ENCODE data around the gene ABHD15.
A peak's percentile ranks its signal among the peaks of the same experiment; 100 is the strongest.

ABHD15 gene

DNA sequence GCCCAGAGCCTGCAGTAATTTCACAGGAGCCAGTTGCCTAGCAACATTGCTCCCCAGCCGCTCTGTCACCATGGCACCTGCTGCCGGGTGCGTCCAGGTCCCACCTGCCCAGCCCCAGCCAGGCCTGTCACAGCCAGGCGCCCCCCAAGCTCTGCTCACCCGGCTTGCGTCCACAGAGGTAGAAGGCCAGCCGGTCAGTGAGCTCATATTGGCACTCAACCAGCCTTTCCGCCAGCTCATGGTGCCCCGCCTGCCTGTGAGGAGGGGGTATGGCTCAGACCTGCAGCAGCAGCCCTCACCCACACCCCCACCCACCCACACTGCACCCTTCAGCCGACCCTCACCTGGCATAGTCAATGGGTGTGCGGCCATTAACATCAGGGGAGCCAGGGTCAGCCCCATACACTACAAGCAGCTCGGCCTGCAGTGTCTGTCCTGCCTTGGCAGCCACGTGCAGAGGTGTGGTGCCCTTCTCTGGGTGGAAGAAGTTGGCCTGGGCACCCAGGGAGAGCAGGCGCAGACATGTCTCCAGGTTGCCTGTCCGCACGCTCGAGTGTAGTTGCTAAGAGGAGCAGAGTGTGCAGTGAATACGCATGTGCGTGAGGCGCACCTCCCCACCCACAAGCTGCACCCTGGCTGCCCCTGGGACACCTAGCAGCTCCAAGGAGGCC lies 14.9 kb upstream of the ABHD15 start:
- DNase-seq: no peak

DNA sequence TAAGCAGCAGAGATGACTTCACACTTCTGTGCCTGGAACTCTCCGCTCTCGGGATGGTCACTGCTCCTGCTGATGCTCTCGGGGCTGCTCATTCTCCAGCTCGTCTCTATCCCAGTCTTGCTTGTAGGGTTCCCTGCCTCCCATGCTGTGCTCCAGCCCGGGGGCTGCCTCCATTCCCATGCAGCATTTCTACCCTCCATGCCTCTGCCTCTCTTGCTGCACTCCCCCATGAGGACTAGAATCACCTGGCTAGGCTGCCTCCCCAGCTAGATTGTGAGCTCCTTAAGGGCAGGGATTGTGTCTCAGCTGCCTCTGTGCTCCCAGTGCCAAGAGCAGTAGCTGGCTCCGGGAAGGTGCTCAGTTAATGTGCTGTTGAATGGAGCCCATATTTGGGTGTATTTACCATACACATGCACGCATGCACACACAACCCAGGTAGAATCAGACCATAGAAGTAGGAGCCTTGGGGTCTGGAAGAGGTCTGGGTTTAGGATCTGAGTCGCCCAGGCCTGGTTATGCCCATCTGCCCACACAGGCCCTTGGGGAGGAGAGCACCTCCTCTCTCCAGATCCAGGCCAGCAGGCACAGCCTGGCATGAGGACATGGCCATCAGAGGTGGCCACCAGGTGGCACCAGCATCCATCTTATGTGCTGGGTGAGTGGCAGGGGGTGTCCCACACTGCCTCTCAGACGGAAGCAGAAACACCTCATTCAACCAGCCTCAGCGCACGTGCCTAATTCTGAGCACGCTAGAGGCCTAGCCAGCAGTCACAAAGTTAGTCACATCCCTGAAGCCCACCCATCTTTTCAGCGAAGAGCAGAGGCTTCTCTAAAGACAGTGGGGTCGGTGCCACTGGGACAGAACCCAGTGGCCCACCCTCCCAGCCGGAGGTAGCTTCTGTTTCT lies 13.3 kb upstream of the ABHD15 start:
- DNase-seq: peak; percentile 92 to 94

DNA sequence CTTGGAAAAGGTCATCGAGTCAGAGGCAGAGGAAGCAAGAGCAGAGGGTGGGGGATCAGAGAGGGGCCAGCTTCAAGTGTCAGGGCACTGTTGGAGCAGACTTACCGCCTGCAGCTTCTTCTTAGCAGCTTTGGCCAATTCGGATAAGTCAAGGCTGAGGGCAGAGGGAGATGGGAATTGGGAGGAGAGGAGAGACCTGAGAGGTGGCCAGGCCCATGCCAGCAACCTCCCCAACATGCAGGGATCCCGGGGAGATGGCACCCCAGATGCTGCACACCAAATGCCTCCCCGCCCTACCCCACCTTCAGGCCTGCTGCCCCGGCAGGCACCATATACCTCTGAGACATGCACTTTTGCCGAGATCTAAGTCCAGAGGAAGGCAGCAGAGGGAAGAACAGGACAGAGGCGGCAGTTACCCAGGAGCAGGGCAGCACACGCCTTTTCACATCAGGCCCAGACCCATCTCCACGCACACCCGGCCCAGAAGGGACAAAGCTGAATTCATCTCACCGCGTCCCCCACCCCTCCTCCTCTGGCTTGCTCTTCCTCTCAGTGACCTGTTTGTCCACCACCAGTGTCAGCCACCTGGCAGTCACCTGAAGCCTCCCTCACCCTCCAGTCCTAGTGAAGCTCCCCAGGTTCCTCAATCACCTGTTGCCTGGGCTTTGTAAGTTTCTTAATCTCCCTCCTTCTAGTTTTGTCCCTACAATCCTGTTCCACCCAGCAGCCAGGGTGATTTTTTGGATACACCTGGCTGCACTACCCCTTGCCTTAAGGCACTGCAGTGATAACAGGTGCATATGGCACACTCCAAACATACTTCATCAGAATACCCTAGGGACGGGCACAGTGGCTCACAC lies 12.0 kb upstream of the ABHD15 start:
- no peak for DNase-seq

DNA sequence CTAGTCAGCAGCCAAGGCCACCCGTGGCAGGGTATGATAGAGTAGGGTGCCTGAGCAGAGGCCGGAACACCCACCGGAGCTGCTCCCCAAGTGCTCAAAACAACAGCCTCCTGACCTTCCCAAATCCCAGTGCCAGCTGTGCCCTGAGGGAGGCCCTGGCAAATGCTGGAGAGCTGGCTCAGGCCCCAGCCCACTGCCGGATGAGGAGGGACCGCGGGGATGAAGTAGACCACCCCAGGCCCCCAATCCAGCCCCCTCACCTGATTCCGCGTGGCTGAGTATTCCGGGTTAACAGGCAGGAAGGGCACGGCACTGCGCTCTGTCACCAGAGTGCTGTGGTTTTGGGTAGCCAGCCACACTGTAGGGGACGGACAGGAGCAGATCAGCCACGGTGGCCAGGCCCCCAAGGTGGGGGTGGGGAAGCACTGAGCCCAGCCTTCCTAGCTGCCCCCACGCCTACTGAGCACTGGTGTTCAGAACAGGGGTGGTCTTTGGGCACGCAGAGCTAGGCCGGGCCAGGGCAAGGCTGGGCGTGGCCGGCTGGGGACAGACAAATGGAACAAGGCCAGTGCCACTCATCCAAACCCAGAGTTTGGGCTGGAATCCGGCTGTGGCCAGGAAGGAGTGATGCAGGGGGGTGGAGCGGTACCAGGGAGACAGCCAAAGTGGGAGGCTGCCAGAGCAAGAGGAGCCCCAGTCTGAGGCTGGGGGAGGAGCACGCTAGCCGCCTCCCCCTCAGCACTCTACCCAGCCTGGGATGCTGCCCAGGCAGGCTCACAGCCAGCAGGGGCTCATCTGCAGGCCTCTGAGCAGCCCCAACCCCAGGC lies 10.8 kb upstream of the ABHD15 start:
- no peak for DNase-seq

DNA sequence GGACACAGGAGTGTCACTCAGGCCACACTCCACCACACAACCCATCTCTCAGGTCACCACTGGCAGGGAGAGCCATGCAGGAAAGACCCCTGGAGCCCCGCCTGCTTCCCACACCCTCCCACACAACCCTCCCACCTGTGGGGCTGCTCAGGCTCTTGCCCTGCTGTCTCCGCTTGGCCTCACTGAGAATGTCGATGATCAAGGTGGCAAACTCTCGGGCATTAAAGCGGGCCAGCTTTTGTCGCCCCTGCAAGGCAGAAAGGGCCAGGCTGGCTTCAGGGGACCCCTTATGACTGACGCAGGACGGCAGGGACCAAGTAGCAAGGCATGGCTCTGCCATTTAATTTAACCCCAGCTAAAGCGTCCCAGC lies 10.1 kb upstream of the ABHD15 start:
- no peak for DNase-seq

DNA sequence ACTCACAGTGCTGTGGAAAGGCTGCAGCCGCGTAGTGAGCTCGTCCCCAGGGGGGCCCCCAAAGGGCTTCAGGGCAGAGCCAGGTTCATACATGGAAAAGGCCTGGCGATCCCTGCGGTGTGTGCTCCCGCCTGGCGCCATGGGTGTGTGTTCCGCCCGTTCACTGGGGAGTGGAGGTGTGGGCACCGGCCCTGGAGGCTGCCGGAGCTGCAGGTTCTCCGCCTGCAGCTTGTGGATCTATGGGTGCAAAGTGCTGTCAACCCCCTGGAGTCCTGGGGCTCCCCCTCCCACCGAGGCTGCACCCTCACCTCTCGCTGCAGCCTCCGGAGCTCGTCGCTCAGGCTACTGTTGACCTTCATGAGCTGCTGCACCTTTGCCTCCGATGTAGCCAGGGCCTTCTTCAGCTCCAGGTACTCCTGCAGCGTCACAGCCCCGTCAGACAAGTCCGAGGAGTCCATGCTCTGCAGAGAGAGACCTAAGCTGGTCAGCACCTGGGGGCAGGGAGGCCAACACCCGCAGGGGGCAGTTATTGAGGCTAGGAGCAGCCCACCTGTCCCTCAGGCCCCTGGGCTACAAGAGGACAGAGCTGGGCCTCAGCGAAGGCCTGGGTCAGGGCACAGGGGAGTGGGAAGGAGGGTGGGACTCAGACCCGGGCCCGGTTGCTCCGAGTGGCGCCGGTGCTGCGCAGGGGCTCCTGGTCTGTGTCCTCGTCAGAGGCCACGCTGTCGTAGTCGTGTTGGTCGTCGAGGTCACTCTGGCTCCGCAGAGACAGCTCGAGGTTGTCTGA lies 9.6 kb upstream of the ABHD15 start:
- no peak for DNase-seq

DNA sequence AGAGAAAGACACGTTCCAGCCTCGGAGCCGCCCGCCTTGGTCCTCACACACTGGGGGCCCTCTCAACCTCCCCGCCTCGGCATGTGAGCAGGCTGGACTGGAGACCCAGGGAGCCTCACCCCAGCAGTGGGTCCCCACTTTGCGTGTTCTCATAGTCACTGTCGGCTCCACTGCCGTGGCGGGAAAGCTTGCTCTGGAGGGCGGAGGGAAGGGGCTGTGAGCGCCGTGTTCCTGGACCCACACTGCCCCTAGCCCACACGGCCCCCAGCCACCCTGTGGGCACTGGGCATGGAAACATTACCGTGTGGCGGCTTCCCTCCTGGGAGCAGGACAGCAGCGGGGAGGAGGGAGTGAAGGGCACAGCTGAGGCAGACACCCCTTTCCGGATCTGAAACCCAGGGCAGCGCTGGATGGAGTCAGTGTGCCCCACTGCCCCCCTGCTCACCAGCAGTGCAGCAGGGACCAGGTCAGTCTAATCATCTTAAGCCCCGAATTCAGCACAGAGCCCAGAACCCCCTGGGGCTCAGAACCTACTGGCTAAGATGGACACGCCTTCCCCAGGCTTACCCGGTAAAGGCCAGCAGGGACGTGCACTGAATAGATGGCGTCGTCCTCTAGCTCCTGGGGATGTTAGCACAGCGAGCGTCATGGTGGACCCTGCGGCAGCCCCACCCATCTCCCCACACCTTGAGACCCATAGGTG lies 8.8 kb upstream of the ABHD15 start:
- DNase-seq: no peak

DNA sequence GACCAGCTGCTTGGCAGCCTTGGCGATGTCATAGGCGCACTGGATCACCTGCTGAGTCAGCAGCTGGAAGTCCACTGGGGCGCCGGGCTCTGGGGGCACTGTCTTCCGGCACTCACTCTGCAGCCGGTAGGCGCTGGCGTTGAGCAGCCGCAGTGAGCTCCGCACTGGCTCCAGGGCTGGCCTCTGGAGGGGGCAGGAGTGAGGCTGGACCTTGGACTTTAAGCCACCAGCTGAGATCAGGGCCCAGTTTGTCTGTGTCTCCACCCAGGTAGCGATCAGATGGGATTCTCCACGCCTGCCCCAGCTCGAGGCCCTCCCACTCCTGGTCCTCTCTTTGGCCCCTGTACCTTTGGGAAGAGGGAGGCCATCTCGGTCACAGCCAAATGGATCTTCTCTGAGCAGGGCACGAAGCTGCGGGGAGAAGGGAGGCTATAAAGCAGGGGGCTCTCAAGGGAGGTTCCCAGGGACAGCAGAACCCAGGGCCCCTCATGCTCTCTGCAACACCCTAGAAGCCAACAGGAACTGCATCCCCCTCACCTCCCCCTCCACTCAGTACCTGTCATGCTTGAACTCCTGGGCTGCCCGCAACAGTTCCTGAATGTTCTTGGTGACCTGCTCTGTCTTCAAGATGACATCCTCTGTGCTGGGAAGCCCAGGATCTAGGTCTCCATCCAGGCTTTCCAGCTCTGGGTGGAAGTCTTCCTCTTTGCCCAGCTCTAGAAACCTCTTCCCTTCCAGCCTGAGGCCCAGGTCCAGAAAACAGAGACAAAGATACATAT lies 8.1 kb upstream of the ABHD15 start:
- no peak for DNase-seq

DNA sequence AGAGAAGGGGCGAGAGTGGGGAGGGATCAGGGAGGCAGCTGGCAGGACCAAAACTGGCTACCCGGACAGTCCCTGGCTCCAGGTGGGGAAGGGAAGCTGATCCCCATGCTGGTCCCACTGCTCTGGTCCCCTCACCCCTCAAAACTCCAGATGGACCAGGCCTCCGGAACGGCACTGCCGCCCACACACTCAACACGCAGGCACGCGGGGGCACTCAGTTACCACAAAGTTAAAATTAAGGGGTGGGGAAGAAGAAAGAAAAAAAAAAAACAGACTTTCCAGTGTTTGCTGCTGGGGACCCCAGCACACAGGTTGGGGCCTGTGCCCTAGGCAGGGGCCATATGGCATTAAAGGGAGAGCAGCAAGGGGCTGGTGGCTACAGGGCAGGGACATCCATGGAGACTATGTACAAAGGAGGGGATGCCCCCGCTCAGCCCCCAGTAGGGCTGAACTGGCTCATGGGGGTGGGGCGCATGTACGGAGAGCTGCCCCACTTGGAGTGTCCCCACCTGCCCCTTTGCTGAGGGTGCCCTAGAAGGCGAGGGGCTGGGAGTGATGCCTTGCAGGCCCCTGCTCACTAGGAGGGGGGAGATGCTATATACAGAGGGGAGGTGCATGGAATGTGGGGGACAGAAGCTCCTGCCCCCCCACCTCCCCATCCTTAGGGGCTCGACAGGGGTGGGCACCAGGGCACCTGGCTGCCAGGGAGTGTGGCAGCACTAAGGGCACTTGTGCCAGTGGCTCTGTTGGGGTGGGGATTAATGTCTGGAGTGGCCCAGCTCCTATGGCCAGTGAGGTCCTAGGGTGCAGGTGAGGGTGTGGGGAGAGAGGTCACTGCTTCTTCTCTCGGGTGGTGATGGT lies 7.3 kb upstream of the ABHD15 start:
- no peak for DNase-seq

DNA sequence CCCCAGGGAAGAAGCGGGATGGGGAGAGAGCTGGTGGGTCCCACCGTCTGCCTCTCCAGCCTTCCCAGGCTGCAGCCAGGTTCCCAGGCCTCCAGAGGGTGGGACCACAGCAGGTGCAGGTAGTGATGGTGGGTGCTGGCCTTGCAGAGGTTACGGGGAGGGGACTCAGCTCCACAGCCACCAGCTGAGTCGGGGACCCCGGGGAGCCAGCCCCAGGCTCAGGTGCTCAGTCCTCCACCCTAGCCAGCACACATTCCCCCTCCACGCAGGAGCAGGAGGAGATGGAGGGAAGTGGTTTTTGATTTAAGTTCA lies 6.7 kb upstream of the ABHD15 start:
- no peak for DNase-seq

DNA sequence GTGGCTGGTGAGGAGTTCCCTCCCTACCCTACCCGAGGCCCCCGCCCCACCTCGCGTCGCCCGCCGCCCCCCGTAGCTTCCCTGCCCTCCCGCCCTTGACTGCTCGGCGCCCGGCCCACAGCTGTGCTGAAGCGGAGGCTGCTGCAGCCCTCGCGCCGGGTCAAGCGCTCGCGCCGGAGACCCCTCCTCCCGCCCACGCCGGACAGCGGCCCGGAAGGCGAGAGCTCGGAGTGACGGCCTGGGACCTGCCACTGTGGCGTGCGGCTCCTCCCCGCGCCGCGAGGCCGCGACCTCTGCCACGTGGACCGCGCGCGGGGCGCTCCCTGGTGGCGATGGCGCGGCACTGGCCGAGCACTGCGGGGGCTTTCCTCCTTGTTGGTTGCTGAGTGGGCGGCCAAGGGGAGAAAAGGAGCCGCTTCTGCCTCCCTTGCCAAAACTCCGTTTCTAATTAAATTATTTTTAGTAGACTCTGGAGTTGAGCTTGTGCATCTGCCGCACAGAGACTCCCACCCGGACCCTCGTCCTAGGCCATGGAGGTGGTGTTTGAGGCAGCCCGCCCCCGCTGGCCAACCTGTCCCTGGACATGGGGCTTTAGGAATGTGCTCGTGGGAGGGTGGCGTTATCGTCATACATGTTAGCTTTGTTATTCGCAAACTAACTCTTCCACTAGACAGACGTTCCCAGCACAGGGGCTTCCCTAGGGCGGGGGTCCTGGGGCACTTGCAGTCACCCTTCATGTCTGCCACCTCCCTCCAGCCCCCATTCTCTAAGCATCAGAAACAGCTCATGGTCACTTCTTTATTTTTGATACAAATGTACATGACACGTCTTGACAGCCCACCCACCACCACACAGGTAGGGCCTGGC lies 6.1 kb upstream of the ABHD15 start:
- peak; percentile 54 to 62 for DNase-seq

DNA sequence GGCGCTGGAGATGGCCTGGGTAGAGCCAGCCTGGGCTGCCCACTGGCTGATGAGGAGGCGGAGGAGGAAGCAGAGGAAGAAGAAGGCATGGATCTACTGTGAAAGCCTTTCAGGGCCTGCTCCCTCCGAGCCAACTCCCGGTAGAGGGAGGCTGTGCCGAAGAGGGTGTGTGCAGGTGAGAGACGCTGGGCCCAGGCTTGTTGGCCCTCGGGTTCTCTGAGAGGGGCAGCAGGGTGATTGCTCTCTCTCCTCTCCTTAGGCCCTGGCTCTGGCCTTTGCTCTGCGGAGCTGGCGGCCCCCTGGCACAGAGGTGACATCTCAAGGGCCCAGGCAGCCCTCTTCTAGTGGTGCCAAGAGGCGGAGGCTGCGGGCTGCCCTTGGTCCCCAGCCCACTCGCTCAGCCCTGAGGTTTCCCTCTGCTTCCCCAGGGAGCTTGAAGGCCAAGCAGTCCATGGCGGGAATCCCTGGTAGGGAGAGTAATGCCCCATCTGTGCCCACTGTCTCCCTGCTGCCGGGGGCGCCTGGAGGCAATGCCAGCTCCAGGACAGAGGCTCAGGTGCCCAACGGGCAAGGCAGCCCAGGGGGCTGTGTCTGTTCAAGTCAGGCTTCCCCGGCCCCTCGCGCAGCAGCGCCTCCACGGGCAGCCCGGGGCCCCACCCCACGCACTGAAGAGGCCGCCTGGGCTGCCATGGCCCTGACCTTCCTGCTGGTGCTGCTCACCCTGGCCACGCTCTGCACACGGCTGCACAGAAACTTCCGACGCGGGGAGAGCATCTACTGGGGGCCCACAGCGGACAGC lies 5.2 kb upstream of the ABHD15 start:
- DNase-seq: no peak

DNA sequence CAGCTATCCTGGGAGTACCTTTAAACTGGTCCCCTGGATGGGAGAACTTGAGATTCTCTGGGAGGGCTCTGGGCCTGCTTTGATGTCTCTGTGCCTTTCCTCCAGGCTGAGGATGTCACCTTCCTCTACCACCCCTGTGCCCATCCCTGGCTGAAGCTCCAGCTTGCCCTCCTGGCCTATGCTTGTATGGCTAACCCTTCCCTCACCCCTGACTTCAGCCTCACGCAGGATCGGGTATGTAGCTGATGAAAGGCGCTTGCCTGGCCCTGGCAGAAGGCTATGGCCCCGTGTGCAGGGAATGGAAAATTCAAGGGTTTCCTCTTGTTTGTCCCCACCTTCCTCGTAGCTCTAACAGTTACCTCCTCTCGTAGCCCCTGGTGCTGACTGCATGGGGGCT lies 4.6 kb upstream of the ABHD15 start:
- DNase-seq: no peak

DNA sequence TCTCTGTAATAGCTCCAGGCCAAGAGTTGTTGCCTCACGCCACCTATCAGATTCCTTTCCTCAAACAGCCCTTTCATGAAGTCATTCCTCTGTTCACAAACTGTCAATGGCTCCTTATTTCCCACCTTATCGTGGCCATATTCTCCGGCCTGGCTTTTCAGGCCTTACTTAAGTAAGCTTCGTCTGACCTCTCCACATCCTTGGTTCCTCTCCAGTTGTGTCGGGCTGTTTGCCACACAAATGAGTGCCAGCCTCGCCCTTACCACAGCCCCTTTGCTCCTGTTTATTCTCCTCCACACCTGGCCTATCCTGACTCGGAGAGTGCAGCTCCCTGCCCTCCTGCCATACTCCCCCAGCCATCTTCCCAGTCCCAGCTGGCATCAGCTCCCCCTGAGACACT lies 3.7 kb upstream of the ABHD15 start:
- DNase-seq: no peak

DNA sequence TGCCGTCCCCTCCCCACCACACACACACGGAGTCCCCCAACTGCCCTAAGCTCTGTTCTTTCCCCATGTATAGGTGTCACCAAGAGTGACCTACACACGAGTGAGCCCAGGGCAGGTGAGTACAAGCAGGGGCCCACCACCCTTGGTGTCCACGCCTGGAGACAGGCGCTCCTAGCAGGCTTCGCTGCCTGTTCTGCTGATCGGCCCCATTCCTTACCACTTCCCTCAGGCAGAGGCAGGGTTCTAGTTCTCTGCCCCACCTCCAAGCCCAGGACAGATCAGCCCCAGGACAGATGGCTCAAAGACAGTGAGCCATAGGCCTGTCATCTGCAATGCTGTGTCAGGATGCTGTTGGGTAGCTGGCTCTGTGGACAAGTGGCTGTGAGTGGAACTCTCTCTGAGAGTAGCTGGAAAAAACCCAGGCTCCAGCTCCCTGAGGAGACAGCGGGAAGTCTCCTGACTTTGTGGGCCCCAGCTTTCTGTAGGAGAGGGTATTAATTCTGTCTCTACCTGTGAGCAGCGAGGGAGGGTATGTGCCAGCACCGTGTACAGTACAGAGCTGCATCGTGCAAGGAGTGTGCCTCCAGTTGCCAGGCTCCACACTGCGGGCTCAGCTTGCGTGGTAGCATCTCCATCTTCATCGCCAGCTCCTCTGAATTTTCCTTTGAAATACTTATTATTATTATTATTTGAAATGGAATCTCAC lies 2.6 kb upstream of the ABHD15 start:
- no peak for DNase-seq

DNA sequence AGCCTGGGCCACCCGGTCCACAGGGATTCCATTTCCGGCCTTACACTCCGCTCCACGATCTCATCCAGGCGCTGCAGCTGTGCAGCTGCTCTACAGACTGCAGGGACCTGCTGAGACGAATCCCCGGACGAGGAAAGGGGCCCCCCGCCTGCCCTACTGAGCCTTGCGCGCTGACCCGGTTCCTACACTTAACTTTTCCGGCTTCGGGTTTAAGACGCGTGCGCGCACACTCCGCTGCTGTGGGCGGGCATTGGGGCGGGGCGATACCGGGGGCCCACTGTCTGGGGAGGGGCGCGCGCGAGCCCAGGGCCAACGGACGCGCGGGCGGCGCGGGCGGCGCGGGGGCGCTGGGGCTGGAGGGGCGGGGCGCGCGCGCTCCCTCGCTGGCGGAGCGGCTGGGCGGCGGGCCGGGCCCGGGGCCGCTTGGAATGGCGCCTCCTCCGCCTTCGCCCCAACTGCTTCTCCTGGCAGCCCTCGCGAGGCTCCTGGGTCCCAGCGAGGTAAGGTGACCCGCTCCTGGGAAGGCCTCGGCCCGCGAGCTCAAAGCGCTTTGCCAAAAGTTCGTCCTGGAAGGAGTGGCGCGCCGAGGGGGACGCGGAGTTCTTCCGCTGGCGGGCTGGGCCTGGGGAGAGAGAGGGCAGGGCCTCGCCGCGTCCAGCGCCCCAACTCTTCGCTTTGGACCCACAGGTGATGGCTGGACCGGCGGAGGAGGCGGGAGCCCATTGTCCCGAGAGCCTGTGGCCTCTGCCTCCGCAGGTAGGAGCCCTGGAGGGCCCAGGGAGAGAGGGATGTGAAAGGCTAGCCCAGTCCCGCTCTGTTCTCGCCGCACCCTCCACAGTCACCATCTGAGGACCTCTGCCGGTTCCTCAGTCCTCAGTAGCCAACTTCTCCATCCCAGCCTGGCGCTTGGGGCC lies 1.8 kb upstream of the ABHD15 start, which contains the start of gene TP53I13:
TP53I13 (plus strand) TSS at position 371 of the 914 bp plus-strand sequence; CDS start at position 429, 58 bp downstream.
- peak; percentile 95 to 96 for DNase-seq

Measured in activated CD4-positive, alpha-beta T cell treated with anti-CD3 and anti-CD28 coated beads, Interleukin-2, amount 50 U/mL, for 48 hours (primary cell).